GM21515 (cell line): ENCODE results near the gene TRIM24.
"Not testable (repeated sequence)": the region's sequence is repeated elsewhere in the genome, so short reads cannot be mapped to it uniquely, and the experiment has no call there.

ENCODE experiments used
- ATAC-seq: cut with Tn5 transposase; IDR thresholded peaks from one replicate; pipeline ENCODE4 v1.9.1; 2021; ENCODE audit not compliant: unreplicated experiment

The TRIM24 gene

GRCh38 chr7:138493535-138493934 lies 33.5 kb downstream of the TRIM24 start:
- no peak for ATAC-seq

DNA sequence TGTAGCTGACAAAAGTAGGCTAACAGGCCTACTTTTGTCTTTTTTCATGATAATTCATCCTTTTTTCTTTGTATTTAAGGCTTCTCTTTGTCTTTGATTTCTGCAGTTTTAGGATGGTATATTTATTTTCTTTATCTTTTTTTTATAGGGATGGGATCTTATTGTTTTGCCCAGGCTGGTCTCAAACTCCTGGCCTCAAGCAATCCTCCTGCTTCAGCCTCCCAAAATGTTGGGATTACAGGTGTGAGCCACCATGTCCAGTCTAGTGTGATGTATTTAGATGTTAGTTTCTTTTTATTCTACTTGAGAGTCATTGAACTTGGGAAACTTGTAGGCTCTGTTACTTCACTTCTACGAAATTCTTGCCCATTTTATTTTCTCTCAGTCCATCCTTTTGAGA lies 35.4 kb downstream of the TRIM24 start:
- ATAC-seq: no peak

GRCh38 chr7:138499340-138499739 lies 39.3 kb downstream of the TRIM24 start:
- ATAC-seq: no peak

DNA sequence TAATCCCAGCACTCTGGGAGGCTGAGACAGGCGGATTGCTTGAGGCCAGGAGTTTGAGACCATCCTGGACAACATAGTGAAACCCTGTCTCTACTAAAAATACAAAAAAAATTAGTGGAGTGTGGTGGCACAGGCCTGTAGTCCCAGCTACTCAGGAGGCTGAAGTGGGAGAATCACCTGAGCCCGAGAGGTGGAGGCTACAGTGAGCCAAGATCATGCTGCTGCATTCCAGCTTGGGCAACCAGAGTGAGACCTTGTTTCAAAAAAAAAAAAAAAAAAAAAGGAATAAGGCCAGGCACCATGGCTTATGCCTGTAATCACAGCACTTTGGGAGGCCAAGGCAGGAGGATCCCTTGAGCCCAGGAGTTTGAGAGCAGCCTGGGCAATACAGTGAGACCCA lies 40.2 kb downstream of the TRIM24 start:
- ATAC-seq: not testable (repeated sequence)

DNA sequence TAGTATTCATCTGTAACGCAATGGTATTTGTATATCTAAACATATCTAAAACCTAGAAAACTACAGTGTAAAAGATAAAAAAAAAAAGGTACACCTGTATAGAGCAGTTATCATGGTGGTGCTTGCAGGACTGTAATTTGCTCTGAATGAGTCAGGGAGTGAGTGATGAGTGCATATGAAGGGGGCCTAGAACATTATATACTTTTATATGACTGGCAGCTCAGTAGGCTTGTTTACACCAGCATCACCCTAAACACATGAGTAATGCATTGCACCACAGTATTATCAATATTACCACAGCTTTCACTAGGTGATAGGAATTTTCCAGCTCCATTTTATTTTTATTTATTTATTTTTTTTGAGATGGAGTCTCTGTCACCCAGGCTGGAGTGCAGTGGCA lies 40.8 kb downstream of the TRIM24 start:
- no peak for ATAC-seq

- no peak for ATAC-seq
Observed at GRCh38 chr7:138502023-138502767, 42.1 kb downstream of the TRIM24 start.

DNA sequence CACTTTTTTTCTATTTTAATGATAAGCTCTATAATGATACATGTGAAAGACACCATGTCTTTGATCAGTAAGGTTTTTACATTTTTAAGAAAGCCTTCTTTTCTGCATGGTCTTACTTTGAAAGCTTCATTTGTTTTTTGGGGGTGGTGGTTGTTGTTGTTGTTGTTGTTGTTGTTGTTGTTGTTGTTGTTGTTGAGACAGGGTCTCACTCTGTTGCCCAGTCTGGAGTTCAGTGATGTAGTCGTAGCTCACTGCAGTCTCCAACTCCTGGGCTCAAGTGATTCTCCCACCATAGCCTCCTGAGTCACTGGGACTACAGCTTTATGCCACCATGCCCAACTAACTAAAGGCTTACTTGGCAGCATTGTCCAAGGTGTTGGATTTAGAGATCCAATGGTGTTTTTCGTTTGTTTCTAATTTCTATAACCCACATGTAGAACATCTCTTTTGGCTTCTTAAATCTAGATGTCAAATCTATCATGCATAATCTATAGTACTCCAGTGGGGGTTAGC lies 45.4 kb downstream of the TRIM24 start:
- ATAC-seq: no peak

DNA sequence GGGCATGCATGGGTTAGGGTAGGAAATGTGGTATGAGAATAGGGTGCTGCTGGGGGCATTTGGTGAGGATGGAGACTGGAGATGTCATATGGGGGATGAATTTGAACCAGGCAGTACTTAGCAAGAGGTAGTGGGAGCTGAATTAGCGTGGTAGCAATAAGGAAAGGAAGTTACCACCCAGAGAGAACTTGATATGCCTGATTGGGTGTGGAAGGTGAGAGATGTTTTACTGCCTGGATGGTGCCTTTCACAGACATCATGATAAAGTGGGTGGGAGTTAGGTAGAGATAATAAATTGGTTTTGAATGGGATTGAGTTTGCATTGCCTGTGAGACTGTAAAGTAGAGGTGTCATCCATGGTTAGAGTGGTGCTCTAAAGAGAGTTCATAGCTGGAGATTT lies 46.7 kb downstream of the TRIM24 start:
- ATAC-seq: no peak

DNA sequence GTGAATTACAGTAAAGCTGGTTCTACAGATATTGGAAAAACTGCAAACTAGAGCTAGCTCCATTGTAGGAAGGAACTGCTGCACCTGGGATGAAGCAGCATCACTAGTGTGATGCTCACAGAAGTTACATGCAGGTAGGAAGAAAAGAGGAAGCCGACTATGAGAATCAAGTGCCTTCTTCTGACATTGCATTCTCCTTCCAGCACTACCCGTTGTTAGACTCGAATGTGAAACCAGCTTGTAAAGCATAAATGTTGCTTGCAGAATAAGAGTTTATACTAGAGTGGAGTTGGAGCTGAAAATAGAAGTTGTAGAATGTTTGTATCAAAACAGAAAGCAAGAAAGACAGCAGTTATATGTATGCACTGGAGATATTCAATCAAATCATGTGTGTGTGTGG lies 49.9 kb downstream of the TRIM24 start:
- ATAC-seq: no peak

DNA sequence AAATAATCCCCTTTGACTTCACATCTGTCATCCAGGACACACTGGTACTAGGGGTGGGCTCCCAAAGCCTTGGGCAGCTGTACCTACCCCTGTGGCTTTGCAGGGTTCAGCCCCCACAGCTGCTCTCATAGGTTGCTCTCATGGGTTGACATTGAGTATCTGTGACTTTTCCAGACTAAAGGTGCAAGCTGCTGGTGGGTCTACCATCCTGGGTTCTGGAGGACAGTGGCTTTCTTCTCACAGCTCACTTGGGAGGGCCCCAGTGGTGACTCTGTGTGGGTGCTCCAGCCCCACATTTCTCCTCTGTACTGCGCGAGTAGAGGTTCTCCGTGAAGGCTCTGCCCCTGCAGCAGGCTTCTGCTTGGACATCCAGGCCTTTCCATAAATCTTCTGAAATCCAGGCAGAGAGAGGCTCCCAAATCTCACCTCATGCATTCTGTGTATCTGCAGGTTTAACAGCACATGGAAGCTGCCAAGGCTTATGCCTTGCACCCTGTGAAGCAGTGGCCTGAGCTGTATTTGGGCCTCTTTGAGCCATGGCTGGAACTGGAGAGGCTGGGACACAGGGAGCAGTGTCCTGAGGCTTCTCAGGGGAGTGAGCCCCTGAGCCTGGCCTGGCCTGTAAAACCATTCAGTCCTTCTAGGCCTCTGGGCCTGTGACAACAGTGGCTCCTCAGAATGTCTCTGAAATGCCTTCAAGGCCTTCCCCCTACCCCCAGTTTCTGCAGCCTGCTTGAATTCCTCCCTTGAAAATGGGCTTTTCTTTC lies 52.2 kb downstream of the TRIM24 start:
- no peak for ATAC-seq

GRCh38 chr7:138512885-138513284 lies 52.8 kb downstream of the TRIM24 start:
- ATAC-seq: no peak

DNA sequence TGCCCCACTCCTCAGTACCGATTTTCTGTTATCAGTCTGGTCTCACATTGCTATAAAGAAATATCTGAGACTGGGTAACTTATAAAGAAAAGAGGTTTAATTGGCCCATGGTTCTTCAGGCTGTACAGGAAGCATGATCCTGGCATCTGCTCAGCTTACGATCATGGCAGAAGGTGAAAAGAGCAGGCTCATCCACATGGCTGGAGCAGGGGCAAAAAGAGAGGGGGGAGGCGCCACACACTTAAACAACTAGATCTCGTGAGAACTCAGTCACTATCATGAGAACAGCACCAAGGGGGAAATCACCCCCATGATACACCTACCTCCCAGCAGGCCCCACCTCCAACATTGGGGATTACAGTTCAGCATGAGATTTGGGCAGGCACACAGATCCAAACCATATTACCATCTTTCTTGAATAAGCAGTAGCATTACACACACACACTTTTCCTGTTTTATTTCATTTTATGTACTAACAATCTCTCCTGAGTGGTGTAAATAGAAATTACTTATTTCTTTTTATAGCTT lies 53.3 kb downstream of the TRIM24 start:
- no peak for ATAC-seq

- ATAC-seq: no peak
Observed at GRCh38 chr7:138514044-138514443, 54.0 kb downstream of the TRIM24 start.

DNA sequence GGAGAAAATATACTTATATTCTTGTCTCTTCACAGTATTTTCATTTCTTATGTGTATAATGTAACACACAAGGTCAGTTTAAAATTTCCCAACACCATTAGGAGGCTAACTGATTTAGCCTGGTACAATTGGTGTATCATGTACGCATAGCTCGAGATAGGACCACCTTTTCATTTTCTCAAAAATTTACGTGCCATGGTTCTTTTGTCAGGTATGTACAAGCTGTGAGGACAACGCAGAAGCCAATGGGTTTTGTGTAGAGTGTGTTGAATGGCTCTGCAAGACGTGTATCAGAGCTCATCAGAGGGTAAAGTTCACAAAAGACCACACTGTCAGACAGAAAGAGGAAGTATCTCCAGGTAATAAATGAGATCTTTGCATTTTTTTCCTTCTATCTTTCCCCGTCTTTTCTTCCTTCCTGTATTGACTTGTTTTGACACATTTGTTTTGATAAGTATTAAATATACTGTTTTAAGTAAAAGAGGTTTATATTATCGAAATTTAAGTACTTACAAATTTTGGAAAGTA lies 55.0 kb downstream of the TRIM24 start:
- no peak for ATAC-seq

GRCh38 chr7:138519061-138519798 lies 59.2 kb downstream of the TRIM24 start:
- no peak for ATAC-seq

DNA sequence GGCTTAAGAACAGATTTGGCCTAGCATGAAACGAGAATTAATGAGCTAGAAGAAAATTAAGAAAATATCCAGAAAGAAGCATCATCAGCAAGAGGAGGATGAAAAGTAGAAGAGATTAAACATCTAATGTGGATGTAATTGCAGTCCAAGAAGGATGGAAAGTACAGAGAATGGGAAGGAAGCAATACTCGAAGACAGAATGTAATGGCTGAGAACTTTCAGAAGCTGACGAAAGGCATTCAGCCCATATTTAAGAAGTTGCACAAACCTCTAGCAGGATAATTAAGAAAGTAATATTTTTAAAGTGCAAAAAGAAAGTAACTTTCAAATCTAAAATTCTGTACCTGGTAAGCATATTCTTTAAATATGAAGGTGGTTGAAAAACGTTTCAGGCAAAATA lies 60.7 kb downstream of the TRIM24 start:
- no peak for ATAC-seq

- ATAC-seq: no peak
Observed at GRCh38 chr7:138521837-138522461, 61.9 kb downstream of the TRIM24 start.

GRCh38 chr7:138524259-138524658 lies 64.2 kb downstream of the TRIM24 start:
- ATAC-seq: no peak

DNA sequence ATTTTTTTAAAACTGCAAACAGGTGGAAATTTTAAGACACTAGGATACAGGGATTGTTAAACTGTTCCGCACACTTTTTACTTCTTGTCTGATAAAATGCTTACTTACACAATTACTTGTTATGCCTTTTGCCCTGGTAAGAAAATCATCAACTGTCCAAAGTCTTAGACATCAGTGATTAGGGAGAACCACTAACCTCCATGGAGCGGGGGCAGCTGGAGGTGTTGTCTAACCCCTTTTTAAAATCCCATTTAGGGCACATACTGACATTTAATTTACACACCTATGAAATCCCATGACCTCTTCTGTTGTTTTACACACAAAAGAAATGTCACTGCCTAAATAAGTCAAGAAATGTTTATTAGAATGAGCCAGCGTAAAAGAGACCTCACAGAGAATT lies 65.7 kb downstream of the TRIM24 start:
- no peak for ATAC-seq

DNA sequence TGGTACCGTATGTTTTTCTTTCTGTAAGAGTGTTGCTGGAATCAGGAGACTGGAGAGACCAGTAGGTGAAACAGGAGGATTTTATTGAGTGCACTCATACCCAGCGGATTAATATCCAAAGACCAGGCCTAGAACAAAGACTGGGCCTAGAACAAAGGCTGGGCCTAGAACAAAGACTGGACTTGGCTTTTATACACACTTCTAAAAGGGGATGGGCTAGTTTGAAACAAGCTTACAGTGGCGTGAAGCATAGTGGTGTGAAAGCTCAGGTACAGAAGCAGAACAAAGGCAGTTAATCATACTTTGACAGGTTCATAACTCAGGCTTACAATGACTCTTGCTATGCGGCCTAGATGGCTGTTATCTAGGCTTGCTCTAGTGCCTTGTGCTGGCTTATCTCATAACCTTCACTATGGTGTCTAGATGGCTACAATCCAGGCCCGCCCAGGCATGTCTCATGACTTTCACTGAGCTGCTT lies 67.7 kb downstream of the TRIM24 start:
- no peak for ATAC-seq

DNA sequence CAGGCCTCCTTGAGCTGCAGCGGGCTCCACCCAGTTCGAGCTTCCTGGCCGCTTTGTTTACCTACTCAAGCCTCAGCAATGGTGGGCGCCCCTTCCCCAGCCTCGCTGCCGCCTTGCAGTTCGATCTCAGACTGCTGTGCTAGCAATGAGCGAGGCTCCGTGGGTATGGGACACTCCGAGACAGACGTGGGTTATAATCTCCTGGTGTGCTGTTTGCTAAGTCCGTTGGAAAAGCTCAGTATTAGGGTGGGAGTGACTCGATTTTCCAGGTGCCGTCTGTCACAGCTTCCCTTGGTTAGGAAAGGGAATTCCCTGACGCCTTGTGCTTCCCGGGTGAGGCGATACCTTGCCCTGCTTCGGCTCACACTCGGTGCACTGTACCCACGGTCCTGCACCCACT lies 76.8 kb downstream of the TRIM24 start:
- ATAC-seq: not testable (repeated sequence)
